ENCODE data around the gene TXNDC16.
"Not testable (repeated sequence)": the region's sequence is repeated elsewhere in the genome, so short reads cannot be mapped to it uniquely, and the experiment has no call there.

Gene TXNDC16

DNA sequence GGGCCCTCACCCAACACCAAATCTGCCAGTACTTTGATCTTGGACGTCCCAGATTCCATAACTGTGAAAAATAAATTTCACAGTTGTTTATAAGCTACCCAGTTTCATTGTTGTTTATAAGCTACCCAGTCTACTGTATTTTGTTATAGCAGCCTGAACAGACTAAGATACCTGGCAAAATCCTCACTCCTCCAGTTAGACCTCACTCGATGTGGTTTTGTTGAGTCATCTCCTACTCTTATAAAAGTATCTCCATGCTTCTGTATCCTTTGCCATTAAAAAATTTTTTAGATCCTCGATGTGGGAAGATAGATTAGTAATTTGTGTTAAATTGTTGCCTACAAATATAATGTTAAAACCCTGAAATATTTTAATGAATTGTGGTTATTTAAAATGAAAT lies 16.0 kb downstream of the TXNDC16 start:
- no peak for DNase-seq

DNA sequence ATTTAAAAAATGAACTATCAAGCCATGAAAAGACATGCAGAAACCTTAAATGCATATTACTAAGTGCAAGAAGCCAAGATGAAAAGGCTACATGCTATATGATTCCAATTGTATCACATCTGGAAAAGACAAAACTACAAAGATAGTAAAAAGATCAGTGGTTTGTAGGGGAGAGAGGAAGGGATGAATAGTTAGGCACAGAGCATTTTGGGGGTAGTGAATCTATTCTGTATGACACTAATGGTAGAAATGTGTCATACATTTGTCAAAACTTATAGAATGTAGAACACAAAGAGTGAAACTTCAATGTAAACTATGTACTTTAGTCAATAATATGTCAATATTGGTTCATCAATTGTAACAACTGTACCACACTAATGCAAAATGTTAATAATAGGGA lies 20.8 kb downstream of the TXNDC16 start:
- no peak for DNase-seq

DNA sequence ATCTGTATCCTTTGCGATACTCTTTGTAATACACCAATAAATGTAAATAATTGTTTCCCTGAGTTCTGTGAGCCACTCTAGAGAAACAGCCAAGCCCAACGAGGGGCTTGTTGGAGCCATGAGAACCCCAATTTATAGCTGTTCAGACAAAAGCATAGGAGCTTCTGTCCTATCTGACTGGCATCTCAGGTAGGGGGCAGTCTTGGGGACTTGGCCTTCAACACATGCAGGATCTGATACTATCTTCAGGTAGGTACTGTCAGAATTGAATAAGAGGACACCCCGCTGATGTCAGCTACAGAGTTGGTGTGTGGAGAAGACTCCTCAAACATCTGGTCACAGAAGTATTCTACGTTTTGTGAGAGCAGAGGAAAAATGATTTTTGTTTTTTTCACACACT lies 25.3 kb downstream of the TXNDC16 start:
- DNase-seq: no peak

DNA sequence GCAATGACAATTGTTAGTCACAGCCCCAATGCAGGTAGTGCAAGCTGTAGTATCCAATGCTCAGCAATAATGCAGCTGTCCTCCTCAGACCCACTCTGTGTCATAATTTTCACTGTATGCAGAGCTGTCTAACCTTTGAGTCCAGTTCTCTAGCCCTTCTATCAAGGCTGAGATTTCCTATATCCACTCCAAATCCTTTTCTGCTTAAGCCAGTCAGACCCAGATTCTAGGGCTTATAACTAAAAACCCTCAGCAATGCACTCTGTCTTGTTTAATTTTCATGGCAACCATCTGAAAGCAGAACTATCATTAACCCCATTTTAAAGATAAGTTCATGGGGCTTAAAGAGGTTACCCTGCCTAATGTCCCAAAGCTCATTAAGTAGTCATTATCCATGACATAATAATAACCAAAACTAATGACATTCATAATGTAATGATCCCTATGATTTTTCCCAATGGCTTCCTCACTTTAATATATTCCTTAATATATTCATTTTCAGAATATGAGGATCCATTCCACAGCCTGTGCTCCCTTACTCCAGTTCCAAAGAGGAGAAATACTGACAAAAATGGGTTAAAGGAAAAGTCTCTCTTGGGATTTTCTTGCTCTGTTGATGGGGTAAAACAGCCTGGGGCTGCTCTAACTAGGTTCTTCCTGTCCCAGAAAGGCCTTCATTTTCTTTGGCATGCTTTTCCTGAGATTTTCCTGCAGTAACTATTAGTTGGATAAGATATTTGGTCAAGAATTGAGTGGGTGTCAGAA lies 29.5 kb downstream of the TXNDC16 start:
- no peak for DNase-seq

DNA sequence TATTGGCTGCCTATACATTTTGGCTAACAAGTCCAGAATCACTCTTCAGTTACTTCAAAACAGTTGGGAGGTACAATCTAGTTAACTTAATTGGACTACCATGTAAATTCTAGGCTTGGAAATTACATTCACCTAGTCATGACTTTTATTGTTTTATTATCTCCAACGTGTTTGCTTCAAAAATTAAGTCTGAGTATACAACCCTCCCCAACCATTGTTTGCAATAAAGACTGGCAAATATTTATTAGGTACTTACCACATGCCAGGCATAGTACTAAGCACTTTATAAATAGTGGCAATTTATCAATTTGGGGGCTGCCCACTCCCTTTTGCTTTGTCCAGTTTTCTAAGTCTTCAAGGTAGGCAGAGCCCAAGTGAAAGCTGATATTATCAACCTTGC lies 30.3 kb downstream of the TXNDC16 start:
- no peak for DNase-seq

DNA sequence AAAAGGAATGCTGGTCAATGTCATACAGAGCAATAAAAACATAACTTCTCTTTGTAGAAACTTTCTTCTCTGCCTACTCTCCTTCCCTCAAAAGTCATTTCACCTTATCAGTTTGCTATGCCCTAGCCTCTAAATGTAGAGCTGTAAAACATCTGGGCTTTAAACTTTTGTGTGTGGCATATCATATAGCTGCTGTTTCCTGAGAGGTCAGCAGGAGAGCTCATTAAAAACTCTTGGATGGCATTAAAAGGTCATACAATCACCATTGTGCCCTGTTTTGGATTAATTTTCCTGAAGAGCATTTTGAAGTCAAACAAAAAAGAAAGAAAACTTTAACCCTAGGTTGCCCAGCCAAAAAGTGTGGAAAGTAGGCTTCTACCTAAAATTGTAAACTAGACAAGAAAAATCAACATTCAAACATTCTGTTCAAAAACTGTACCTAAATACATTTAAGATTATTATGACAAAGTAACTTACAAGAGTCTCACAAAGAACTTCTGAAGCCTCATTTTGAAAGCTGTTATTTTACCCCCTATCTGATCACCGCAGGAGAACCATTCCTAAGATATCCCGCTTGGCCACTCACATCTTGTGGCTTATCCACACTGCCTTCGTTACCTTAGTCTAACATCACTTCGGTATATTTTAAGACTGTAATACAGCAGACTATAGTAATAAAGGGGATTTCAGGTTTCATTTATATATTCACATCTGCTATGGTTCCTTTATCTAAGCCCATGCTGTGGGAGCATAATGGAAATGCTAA lies 38.1 kb downstream of the TXNDC16 start:
- no peak for DNase-seq

DNA sequence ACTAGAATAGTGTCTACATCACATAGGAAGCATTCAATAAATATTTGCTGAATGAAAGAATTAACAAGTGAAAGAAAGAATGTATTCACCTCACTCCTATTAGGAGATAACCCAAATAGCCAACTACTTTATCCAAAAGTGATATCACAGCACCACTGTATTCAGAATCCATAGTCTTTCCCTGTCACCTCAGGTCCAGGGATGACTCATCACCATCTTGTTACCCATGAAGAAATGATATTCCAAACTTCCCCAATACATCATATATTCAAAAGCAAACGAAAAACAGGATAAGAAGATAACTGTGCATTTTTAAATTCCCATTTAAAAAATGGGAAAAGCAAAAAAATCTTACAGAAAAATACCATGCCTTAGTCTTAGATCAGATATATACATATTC lies 39.1 kb downstream of the TXNDC16 start:
- DNase-seq: no peak

DNA sequence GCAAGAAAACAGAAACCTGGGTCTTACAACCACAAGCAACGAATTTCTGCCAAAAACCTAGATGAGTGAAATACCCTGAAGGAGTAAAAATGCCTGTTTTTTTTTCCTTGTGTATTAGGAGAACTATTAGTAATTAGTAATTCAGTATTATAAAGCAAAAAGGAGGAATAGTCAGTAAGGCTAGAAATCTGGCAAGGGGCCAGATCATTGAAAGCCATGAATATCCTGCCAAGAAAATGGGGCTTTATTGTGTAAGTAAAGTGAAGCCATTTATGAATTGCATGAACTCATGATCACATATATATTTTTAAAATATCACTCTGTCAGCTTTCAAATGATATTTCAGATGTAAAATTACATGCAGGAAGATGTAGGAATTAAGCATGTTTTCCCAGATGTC lies 57.9 kb downstream of the TXNDC16 start:
- peak; percentile 26 for DNase-seq

DNA sequence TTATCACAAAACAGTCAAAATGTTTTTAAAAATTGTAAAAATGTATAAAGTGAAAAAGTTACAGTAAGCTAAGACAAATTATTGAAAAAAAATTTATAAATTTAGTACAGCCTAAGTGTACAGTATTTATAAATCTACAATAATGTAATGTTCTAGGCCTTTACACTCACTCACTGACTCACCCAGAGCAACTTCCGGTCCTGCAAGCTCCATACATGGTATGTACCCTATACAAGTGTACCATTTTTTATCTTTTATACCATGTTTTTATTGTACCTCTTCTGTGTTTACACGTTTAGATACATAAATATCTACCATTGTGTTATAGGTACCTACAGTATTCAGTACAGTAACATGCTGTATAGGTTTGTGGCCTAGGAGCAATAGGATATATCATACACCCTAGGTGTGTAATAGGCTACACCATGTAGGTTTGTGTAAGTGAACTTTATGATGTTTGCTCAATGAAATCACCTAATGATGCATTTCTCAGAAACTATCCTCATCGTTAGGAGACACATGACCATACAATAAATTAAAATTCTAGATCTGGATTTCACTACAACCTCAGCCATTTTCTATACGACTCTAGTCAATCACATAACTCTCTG lies 66.8 kb downstream of the TXNDC16 start:
- no peak for DNase-seq

DNA sequence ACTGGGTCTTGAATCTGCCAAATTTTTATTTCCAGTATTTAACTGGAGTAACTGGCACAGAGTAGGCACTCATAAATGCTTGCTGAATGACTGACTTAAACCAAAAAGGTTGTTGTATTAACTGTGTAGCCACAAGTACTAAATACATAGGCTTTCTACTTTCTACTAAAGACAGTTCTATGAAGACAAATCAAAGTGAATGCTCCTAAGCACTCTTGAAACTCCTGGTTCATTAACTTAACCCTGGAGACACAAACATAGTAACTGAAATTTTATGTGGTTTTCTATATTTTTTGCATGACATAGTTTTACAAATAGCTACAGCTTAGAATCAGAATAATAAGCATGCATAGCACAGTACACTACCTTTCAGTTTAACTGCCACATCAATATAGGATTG lies 70.4 kb downstream of the TXNDC16 start:
- DNase-seq: no peak

DNA sequence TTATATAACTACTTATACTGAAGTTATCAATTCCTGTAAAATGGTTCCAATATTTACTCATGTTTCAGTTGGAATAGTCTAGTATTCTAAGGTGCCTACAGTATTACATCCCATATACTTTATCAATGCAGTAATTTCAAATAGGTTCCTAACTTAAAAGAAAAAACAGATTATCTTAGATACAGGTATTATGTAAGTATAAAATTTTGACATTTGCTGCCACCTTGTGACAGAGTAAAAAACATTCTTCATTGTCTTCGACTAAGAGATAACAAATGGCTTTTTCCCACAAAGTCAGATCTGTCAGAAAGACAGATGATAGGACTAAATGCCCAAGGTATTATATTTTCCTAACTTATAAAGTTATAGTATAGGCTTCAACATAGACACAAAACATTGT lies 78.7 kb downstream of the TXNDC16 start:
- DNase-seq: peak; percentile 41

DNA sequence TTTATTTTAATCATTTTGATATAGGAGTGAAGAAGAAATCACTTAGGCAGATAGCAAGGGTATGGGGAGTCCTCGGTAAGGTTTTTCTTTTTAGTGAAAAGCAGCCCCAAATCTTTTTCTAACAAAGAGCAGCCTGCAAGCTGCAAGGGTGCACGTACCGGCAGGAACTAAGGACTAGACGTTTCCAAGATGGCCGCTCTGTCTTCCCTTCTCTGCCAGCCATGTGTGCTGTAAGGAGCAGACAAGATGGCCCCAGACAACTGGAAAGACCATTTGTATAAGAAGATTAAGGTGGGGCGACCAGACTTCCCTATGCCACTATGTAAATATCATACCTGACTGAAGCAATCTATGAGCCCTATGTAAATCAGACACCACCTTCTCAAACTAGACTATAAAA lies 79.6 kb downstream of the TXNDC16 start:
- no peak for DNase-seq

DNA sequence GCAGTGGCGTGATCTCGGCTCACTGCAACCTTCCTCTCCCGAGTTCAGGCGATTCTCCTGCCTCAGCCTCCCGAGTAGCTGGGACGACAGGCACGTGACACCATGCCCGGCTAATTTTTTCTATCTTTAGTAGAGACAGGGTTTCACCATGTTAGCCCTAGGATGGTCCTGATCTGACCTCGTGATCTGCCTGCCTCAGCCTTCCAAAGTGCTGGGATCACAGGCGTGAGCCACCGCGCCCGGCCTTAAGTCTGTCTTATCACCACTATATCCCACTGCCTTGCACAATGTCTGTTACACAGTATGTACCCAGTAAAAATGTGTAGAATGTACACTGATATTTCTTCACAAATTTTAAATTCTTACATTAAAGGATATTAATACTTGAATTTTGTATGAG lies 80.1 kb downstream of the TXNDC16 start:
- DNase-seq: not testable (repeated sequence)

DNA sequence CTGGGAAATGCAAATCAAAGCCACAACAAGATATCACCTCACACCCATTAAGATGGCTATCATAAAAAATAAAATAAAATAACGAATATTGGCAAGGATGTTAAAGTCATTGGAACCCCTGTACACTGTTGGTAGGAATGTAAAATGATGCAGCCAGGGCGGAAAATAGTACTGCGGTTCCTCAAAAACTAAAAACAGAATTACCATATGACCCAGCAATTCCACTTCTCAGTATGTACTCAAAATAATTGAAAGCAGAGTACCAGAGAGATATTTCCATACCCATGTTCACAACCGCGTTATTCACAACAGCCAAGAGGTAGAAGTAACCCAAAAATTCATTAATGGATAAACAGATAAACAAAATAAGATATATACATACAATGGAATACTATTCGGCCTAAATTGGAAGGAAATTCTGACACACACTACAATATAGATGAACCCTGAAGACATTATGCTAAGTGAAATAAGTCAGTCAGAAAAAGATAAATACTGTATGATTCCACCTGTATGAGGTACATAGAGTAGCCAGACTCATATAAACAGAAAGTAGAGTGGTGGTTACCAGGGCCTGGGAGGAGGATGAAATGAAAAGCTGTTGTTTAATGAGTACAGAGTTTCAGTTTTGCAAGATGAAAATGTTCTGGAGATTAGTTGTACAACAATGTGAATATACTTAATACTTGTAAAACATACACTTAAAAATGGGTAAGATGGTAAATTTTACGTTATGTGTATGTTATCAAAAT lies 84.6 kb downstream of the TXNDC16 start:
- DNase-seq: no peak

DNA sequence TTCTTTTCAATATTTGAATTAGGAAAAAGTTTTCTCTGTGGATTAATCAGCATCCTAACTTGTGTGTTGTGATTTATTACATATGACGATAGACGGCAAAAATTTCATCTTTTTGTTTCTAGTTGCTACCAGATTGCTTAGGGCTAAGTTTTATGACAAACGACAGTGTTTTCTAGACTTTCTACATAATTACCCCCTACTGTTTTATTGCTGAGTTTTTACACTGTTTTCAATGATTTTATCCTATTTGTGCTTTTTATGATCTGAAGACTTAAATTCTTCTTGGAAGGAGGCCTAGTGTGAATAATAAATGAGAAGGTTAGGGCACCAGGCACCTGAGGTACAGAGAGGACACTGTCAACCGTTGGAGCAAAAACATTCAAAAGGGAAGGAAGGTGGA lies 88.1 kb downstream of the TXNDC16 start:
- no peak for DNase-seq

DNA sequence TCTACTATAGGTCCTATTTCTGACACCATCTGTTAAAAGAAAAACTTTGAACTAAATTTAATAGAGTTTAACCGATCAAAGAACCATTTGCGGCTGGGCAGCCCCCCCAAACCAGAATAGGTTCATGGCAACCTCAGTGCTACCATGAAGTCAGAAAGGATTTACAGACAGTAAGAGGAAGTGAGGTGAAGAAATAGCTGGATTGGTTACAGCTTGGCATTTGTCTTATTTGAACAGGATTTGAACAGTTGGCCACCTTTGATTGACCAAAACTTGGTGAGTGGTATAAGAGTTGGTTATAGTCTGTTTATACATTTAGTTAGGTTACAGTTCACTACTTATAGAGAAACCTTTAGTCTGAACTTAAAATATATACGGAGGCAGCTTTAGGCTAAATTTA lies 88.9 kb downstream of the TXNDC16 start:
- DNase-seq: no peak

DNA sequence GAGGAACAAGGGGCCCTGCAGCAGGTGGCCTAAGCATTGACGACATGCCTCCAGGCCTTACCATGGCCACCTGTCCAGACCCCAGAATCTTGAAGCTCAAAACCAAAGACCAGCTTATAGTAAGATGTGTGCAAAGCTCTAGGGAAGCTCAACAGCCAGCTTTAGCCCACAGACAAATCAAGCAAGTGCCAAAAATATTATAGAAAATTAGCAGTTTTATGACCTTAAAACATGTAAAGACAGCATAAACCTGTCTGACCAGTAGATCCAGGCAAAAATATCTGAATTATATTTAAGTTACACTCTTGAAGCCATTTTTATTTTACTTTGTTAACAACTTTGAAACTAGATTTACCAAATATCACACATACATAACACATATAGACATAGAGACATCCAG lies 90.6 kb downstream of the TXNDC16 start:
- no peak for DNase-seq

DNA sequence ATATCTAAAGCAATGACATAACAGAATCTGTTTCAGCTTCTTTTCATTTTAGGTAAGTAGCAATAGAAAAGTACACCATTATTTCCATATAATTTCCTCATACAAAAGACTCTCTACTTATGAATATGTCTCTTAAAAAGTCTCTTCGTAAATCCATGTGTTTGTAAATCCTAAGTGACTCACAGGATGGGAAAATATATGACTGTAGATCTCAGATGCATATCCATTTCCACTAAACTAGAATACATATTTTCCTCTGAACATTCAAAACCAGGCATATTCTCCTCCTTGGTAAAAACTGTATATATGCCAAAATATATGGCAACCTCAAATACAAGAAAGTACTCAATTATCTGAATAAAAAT lies 93.6 kb downstream of the TXNDC16 start:
- no peak for DNase-seq

DNA sequence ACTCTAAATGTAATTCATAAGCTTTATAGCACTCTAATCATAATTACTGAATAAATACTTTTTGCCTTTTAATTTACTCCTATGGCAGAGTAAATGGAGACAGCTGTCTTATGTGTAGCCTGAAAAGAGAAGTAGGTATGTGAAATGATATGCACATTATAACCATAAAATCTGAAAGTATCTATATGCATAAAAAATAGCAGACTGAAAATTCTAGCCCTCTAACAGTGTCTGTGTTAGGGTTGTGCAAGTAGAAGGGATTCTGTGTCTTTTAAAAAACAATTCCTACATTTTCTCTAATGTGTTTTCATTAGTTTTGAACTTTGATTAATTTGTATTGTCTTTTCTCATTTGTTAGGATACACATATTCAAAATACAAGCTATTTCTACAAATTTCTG lies 94.9 kb downstream of the TXNDC16 start:
- no peak for DNase-seq

DNA sequence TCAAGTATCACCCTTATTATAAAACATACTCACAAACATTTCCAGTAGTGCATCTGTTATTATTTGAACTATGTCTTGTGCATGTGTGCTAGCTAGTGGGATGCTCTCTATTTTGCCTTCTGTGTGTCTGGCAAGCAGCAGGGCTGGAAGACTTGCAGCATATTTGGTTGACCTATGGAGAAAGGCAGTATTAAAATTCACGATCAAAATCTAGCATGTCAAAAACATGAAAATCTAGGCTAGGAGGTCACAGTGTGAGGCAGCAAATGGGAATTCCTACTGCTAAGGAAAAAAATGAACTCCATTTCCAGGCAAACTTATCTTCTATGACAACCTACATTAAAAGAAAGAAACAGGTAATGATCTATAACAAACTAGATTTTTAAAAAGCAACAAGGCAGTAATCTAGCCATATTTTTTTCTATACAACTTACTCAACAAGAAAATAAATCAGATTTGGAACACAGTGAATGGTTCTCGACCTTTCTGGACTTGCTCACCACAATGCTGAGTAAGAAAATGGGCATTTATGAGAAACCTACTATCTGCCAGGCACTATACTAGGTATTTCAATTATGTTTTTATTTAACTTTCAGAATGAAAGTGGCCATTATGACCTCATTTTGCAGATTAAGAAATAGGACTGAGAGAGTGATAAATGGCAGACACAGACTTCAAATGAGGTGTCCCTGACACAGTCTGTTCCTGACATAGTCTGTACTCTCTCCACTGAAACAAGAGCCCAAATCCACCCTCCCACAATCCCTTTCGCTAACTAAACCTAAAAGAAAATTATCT lies 96.8 kb downstream of the TXNDC16 start:
- no peak for DNase-seq

DNA sequence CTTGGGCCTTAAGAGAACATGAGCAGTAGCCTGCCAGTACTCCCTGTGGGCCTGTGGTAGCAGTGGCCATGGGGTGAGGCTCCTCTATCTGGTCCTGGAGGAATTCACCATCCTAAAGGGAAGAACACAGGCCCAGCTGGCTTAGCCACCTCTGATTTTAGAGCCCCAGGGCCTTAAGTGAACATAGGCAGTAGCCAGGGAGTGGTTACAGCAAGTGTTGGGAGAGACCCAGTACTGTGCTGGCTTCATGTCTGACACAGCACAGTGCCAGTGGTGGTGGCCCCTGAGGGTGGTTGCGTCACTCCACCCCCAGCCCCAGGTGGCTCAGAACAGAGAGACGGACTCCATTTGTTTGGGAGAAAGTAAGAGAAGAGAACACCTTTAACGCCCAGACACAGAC lies 105.1 kb downstream of the TXNDC16 start:
- no peak for DNase-seq

DNA sequence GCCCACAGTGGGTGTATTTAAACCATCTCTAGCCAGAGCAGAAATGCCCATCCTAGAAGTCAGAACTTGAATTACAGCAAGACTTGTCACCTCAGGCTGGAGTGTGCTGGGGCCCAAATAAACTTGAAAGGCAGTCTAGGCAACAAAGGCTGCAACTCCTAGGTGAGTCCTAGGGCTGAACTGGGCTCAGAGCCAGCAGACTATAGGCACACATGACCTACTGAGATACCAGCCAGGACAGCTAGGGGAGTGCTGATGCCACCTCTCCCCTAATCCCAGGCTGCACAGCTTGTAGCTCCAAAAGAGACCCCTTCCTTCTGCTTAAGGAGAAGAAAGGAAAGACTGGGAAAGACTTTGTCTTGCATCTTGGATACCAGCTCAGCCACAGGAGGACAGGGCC lies 106.0 kb downstream of the TXNDC16 start:
- peak; percentile 8 for DNase-seq

DNA sequence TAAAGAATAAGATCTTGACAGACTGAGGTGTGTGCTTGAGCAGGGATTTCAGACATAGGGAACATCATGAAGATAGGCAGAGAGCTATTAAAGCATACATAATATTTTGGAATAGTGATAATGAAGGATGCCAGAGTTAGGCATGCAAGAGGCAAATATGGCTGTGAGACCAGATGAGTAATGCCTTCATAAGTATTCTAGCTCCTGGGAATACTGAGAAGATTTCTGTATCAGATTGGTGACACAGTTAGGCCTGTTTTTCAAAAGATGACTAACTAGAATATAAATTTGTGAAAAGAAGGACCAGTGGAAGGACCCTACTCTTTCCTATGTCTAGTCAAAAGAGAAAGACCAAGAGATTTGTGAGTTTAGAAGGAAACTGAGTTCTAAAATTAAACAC lies 108.8 kb downstream of the TXNDC16 start:
- DNase-seq: no peak

All from NCI-H1105 treated with DMSO at 0.1 percent for 48 hours (cell line).